Neural progenitor cell (in vitro differentiated cells): Measurements from ENCODE around the gene NTN5.

ENCODE experiments used
- EZH2phosphoT487 ChIP-seq: fragments of 200-600 bp; sonication (generic); IDR thresholded peaks from 2 replicates; pipeline ENCODE4 v1.6.1; 2017; ENCODE audit warnings: antibody characterized with exemption
- TF ChIP-seq, protein P1 (sequence below): fragments of 200-600 bp; sonication (generic); IDR thresholded peaks from 2 replicates; pipeline ENCODE4 v1.5.1; 2017; ENCODE audit warnings: antibody characterized with exemption, mild to moderate bottlenecking

DNA sequence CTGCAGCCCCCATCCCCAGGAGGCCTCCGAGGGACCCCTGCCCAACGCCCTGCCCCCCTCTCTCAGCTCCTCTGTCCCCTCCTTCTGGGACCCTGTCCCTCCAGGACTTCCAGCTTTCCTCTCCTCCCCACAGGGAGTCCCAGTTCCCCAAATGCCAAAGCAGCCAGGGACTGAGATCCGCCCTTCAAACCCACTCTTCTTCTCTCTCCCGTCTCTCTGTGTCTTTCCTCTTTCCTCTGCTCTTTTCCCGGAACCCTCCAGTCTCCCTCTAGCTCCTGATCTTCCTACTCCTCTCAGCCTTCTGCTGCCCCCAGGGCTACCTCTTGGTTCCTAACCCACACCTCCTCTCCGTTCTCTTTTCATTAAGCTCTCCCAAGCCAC lies 27.2 kb downstream of the NTN5 start:
- TF ChIP-seq, protein P1, sequence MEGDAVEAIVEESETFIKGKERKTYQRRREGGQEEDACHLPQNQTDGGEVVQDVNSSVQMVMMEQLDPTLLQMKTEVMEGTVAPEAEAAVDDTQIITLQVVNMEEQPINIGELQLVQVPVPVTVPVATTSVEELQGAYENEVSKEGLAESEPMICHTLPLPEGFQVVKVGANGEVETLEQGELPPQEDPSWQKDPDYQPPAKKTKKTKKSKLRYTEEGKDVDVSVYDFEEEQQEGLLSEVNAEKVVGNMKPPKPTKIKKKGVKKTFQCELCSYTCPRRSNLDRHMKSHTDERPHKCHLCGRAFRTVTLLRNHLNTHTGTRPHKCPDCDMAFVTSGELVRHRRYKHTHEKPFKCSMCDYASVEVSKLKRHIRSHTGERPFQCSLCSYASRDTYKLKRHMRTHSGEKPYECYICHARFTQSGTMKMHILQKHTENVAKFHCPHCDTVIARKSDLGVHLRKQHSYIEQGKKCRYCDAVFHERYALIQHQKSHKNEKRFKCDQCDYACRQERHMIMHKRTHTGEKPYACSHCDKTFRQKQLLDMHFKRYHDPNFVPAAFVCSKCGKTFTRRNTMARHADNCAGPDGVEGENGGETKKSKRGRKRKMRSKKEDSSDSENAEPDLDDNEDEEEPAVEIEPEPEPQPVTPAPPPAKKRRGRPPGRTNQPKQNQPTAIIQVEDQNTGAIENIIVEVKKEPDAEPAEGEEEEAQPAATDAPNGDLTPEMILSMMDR = no peak
- no peak for TF ChIP-seq EZH2phosphoT487
